Muscle layer of colon (tissue), 2 donors: ENCODE results near the gene FGF1.

Experiments used
- H3K27ac ChIP-seq: one replicate; pipeline ENCODE4 v1.7.0; 2013; ENCODE audit warnings: low read depth, mild to moderate bottlenecking, low read length, moderate library complexity
- H3K27me3 ChIP-seq, 2 donors: one replicate each; pipeline ENCODE4 v1.7.0; 2013; ENCODE audit warnings: low read length in 2 of 2, mild to moderate bottlenecking in 2 of 2; ENCODE audit not compliant: insufficient read depth in 2 of 2, control insufficient read depth in 1 of 2
- H3K36me3 ChIP-seq: one replicate; pipeline ENCODE4 v1.7.0; 2013; ENCODE audit warnings: mild to moderate bottlenecking, low read length; ENCODE audit not compliant: insufficient read depth
- H3K4me1 ChIP-seq: one replicate; pipeline ENCODE4 v1.7.0; 2013; ENCODE audit warnings: mild to moderate bottlenecking, low read length; ENCODE audit not compliant: insufficient read depth
- H3K4me3 ChIP-seq, 2 donors: one replicate each; pipeline ENCODE4 v1.7.0; 2013; ENCODE audit warnings: low read length in 2 of 2, low read depth in 1 of 2, mild to moderate bottlenecking in 1 of 2, moderate library complexity in 1 of 2
- H3K9ac ChIP-seq: one replicate; pipeline ENCODE4 v1.7.0; 2013; ENCODE audit warnings: low read length
- H3K9me3 ChIP-seq: one replicate; pipeline ENCODE4 v1.7.0; 2013; ENCODE audit warnings: mild to moderate bottlenecking, low read length
- donor health status: abdominal sarcoma.
- donor health status: Adenocarcinoma of cecum.

Gene FGF1

DNA sequence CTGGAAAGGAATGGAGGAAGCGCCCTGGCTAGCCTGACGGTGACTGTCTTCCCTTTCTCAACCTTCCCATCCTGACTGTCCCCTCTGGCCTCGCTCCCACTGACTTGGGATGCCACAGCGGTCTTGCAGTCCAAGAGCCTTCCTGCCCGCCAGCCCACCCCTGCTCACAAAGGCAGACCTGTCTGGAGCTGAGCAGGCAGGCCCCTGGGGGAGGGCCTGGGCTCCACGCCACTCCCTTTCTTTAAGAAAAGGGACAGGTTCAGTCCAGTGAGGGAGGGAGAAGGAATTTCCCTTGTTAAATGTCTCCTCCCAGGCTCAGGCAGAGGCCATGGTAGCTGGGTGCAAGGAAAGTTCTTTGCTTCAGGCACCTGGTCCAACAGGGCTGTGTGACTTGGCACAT lies 18.1 kb downstream of the FGF1 start:
- H3K9me3 ChIP-seq: no peaks in the 10 kb centered on the region
- no peak overlapping the region for H3K27ac ChIP-seq
- H3K27me3 ChIP-seq: no peaks in the 10 kb centered on the region
- no peak overlapping the region for H3K9ac ChIP-seq
- H3K36me3 ChIP-seq: no peaks in the 10 kb centered on the region
- no peak overlapping the region for H3K4me3 ChIP-seq
- peaks cover 30% of the 10 kb centered on the region for H3K4me1 ChIP-seq

DNA sequence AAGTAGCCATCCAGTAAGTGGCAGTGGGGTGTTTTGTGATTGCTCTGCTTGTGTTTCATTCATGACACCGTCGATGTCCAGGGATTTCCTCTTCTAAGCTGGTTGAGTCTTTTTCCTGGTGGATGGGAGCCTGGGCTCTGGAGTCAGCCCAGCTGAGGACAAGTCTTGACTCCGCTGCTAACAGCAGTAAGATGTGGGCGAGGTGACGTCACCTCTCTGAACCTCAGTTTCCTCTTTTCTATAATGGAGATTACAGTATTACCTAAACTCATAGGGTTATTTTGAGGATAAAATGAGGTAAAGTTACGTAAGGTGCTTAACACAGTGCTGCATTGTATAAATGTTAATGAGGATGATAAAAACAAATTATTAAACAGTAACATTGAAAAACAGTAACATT lies 21.3 kb downstream of the FGF1 start:
- Histone ChIP-seq H3K27me3 (no peaks in the 10 kb centered on the region), H3K4me1 (peaks cover 7% of the 10 kb centered on the region), H3K27ac (no peak overlapping the region), H3K9ac (no peak overlapping the region), H3K9me3 (no peaks in the 10 kb centered on the region), H3K36me3 (no peaks in the 10 kb centered on the region), H3K4me3 (no peak overlapping the region)

DNA sequence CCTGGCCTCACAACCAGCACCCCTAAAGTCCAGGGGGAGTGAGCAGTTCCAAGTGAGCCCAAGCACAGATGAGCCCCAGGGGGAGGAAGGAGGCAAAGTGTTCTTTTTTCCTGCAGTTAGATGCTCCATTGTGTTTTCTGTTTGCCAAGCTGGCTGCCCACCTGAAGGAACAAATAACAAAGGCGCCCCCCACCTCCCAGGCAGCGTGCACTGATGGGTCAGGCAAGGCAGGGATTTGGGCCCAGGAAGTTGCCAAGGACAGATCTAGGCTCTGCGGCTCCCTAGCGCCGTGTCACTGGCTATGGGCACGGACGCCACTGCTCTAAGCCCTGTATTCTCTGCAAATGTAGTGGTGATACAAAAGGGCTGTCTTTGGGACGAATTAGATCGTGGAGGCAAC lies 21.8 kb downstream of the FGF1 start:
- no peak overlapping the region for H3K9ac ChIP-seq

DNA sequence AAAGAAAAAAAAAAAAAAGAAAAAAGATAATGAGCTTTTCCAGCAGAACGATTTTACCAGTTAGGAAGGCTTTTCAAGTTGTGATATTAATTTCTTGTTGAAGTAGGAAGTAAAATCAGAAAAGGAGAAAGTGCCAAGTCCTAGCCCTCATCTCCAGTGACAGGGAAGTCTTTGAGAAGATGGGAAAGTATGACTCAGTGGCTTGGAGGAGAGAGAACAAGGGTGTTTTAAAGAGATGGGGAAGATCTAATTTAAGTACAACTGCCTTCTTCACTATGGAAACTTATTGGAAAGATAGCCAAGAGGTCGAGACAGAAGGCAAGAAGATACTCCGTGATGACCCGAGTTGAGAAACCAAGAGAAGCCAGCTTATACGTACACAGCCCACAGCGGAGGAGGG lies 22.6 kb downstream of the FGF1 start:
- Histone ChIP-seq H3K9ac (no peak overlapping the region), H3K4me1 (no peaks in the 10 kb centered on the region), H3K36me3 (no peaks in the 10 kb centered on the region), H3K9me3 (no peaks in the 10 kb centered on the region), H3K4me3 (no peak overlapping the region), H3K27ac (no peak overlapping the region), H3K27me3 (no peaks in the 10 kb centered on the region)

More for the DNA sequence above, 21.8 kb downstream of the FGF1 start:
- H3K36me3 ChIP-seq: no peaks in the 10 kb centered on the region
- no peaks in the 10 kb centered on the region for H3K27me3 ChIP-seq
- peaks cover under 1% of the 10 kb centered on the region for H3K4me1 ChIP-seq
- no peak overlapping the region for H3K27ac ChIP-seq
- no peaks in the 10 kb centered on the region for H3K9me3 ChIP-seq
- H3K4me3 ChIP-seq: no peak overlapping the region

DNA sequence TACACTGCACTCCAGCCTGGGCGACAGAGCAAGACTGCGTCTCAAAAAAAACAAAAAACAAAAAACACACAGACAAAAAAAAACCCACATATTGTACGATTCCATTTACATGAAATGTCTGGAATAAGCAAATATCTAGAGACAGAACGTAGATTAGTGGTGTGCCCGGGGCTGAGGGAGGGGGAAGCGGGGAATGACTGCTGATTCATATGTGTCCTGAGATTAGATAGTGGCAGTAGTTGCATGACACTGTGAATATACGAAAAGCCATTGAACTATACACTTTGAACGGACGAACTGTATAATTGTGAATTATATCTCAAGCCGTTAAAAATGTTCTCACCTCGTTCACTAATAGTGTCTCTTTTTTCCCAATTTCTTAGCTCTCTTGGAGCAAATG lies 23.9 kb downstream of the FGF1 start:
- Histone ChIP-seq H3K4me3 (no peak overlapping the region), H3K4me1 (no peaks in the 10 kb centered on the region), H3K36me3 (no peaks in the 10 kb centered on the region), H3K9me3 (no peaks in the 10 kb centered on the region), H3K27ac (no peak overlapping the region), H3K27me3 (no peaks in the 10 kb centered on the region), H3K9ac (no peak overlapping the region)

DNA sequence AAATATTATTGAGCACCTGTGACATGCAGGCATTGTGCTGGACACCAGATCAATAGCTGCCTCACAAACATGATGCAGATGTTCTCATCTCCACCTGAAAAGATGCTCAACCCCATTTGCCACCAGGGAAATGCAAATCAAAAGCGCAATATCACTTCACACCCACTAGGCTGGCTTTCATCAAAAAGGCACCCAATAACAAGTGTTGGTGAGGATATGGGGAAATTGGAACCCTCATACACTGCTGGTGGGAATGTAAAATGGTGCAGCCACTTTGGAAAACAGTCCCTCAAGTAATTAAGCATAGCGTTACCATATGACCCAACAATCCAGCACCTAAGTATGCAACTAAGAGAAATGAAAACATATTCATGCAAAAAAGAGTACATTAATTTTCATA lies 24.7 kb downstream of the FGF1 start:
- no peak overlapping the region for H3K27ac ChIP-seq
- no peaks in the 10 kb centered on the region for H3K36me3 ChIP-seq
- H3K4me3 ChIP-seq: no peak overlapping the region
- no peaks in the 10 kb centered on the region for H3K4me1 ChIP-seq
- no peak overlapping the region for H3K9ac ChIP-seq
- H3K9me3 ChIP-seq: no peaks in the 10 kb centered on the region
- H3K27me3 ChIP-seq: no peaks in the 10 kb centered on the region

DNA sequence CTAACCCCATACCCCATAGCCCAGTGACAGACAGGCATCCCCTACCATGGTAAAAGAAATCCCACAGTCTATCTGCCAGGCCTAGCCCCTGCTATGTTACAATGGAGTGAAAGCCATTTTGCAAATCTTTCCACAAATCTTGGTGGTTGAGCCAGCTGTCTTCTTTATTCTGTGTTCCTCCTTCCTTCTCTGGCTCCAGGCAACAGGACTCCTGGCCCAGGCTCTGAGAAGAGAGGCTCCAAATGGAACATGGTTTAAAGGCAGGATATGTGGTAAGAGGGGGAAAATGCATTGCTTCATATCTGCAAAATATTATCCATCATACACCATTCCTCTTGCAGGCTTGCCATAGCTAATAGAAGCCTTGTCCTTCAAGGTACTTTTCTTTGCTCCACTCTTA lies 25.2 kb downstream of the FGF1 start:
- H3K27me3 ChIP-seq: no peaks in the 10 kb centered on the region
- no peak overlapping the region for H3K9ac ChIP-seq
- H3K4me3 ChIP-seq: no peak overlapping the region
- no peaks in the 10 kb centered on the region for H3K36me3 ChIP-seq
- no peaks in the 10 kb centered on the region for H3K9me3 ChIP-seq
- H3K4me1 ChIP-seq: no peaks in the 10 kb centered on the region
- H3K27ac ChIP-seq: no peak overlapping the region

DNA sequence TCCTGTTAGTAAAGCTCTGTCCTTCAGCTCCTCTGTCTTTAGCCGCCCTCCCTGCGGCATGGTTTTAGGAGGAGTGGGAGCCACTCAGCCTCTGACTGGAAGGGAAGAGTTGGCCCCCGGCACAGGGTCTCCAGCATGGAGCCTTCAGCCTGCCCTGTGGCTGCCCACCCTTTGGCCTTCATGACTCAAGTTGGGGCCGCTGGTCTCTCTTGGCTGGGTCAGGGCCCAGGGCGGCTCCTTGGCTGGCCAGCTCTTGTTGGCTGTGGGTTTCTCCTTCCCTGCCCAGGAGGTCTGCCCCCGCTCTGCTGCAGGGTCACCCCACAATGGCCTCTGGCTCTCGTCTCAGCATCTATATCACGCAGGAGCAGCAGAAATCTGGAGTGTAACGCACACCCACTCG lies 25.7 kb downstream of the FGF1 start:
- H3K27me3 ChIP-seq: no peaks in the 10 kb centered on the region
- no peaks in the 10 kb centered on the region for H3K9me3 ChIP-seq
- no peaks in the 10 kb centered on the region for H3K4me1 ChIP-seq
- H3K9ac ChIP-seq: no peak overlapping the region
- H3K27ac ChIP-seq: no peak overlapping the region
- H3K36me3 ChIP-seq: no peaks in the 10 kb centered on the region
- H3K4me3 ChIP-seq: no peak overlapping the region

DNA sequence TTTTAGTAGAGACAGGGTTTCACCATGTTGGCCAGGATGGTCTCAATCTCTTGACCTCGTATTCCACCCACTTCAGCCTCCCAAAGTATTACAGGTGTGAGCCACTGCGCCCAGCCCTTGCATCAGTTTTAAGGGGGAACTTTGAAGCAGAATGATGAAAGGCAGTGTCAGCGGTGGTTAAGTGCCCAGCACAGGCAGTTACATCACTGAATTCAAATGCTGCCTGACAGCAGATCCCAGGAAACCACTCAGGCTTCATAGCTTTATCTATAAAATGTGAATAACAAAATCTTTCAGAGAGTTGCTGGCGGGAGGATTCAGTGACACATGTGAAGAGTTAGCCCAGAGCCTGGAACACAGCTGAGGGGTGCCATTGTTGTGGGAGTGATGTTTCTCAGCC lies 26.5 kb downstream of the FGF1 start:
- Histone ChIP-seq H3K27ac (no peak overlapping the region), H3K9me3 (no peaks in the 10 kb centered on the region), H3K9ac (no peak overlapping the region), H3K36me3 (no peaks in the 10 kb centered on the region), H3K27me3 (no peaks in the 10 kb centered on the region), H3K4me1 (no peaks in the 10 kb centered on the region), H3K4me3 (no peak overlapping the region)

DNA sequence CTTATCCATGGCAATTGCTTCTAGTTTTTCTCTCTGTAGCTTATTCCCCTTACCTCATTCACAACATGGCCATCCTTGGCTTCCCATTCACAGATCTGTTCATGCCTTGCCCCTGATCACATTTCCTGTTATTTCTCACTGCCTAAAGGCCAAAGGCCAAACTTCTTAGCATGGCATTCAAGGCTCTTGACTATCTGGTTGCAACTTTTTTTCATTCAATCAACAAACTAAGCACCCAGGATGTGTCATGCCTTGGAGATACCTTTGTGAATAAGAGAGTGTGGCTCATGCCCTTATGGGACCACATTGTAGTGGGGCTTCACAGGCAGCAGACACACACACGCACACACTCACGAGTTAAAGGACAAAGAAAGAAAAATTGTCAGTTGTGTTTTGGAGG lies 27.6 kb downstream of the FGF1 start:
- Histone ChIP-seq H3K4me3 (no peak overlapping the region), H3K36me3 (no peaks in the 10 kb centered on the region), H3K9ac (no peak overlapping the region), H3K4me1 (no peaks in the 10 kb centered on the region), H3K27ac (no peak overlapping the region), H3K27me3 (no peaks in the 10 kb centered on the region), H3K9me3 (no peaks in the 10 kb centered on the region)

DNA sequence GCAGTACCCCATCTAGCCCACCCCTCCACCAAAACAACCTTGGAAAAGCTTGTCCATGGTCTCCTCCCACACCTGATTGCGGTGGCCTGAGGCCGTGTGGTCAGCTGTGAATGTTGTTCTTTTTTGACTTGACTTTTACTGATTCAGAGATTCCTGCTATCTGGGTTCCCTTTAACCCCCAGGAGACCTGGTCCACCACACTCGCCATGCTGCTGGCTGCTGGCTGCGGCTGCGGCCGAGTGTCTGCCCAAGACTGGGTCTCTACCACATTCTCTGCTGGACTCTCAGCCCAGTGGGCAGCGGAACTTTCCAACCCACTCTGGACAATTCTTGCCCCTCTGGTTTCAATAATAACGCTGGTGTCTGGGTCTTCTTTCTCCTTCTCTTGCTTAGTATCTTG lies 28.4 kb downstream of the FGF1 start:
- no peak overlapping the region for H3K27ac ChIP-seq
- no peaks in the 10 kb centered on the region for H3K27me3 ChIP-seq
- no peaks in the 10 kb centered on the region for H3K4me1 ChIP-seq
- H3K9me3 ChIP-seq: no peaks in the 10 kb centered on the region
- H3K9ac ChIP-seq: no peak overlapping the region
- no peak overlapping the region for H3K4me3 ChIP-seq
- H3K36me3 ChIP-seq: no peaks in the 10 kb centered on the region

DNA sequence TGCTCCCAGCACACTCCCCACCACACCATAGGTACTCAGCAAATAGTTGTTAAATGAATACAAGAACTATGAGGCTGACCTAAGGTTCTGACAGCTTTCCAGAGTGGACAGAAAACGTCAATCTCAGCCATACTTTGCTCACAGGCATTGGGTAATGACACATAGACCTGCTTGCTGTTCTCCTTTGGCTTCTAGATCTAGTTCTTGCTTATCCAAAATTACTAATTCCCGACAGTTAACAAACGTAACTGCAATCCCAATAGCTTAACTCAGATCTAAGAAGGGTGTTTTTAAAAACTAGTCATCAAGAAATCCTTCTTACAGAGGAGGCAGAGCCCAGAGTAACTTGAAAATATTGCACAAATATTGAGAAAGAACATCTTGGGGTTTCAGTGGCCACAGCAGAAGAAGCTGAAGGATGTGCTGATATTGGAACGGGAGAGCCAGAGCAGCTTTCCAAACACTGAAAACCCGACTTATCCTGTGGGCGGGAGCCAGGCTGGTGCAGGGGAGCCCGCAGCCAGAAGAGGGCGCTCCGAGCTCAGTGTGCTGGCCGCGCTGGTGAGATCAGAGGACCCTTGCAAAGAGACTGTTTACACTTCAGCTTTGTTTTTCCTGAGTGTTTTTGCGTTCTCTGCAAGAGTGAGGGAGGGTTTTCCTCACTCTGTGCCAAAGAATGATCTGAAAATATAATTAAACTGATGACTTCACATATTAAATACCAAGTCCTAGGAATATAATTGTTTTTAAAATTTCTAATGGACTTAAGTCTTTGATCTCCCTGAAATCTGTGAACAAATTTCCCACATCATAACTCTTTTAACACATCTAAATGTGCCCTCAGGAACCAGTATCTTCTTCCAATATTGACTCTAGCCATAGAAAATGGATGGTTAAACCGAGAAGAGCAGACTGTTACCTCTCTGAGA lies 30.3 kb downstream of the FGF1 start:
- no peaks in the 10 kb centered on the region for H3K4me1 ChIP-seq
- no peaks in the 10 kb centered on the region for H3K9me3 ChIP-seq
- H3K4me3 ChIP-seq: no peak overlapping the region
- H3K27me3 ChIP-seq: no peaks in the 10 kb centered on the region
- H3K27ac ChIP-seq: no peak overlapping the region
- no peak overlapping the region for H3K9ac ChIP-seq
- no peaks in the 10 kb centered on the region for H3K36me3 ChIP-seq
